Neutrophil (primary cell): Measurements from ENCODE around the gene SPDL1.

ENCODE experiments used
- H3K27ac ChIP-seq: fragments of 200-600 bp; sonication (generic); 2 replicates; pipeline ENCODE4 v1.5.1; 2016; ENCODE audit warnings: mild to moderate bottlenecking, moderate library complexity
- H3K27me3 ChIP-seq: fragments of 200-600 bp; sonication (generic); 2 replicates; pipeline ENCODE4 v1.6.0; 2016; ENCODE audit warnings: mild to moderate bottlenecking
- H3K36me3 ChIP-seq: fragments of 200-600 bp; sonication (generic); 2 replicates; pipeline ENCODE4 v1.5.1; 2017
- H3K4me1 ChIP-seq, 2 experiments: fragments of 200-600 bp in 1 of 2; sonication (generic) in 1 of 2; 1 replicate in 1 of 2; 2 replicates in 1 of 2; pipeline versions ENCODE4 v1.5.1 to v1.6.1; 2013 to 2016; ENCODE audit warnings: low read depth in 1 of 2, low read length in 1 of 2, mild to moderate bottlenecking in 1 of 2, moderate library complexity in 1 of 2; ENCODE audit not compliant: control insufficient read depth in 1 of 2, insufficient read depth in 1 of 2
- H3K4me3 ChIP-seq, 2 experiments: fragments of 200-600 bp in 1 of 2; sonication (generic) in 1 of 2; 1 replicate in 1 of 2; 2 replicates in 1 of 2; pipeline ENCODE4 v1.5.1; 2013 to 2016; ENCODE audit warnings: low read depth in 1 of 2, low read length in 1 of 2, mild to moderate bottlenecking in 1 of 2, moderate library complexity in 1 of 2
- H3K9me3 ChIP-seq: fragments of 200-600 bp; sonication (generic); 2 replicates; pipeline ENCODE4 v1.5.1; 2016
- CTCF ChIP-seq: fragments of 200-600 bp; sonication (generic); IDR thresholded peaks from 2 replicates; pipeline ENCODE4 v1.5.1; 2016; ENCODE audit warnings: antibody characterized with exemption

SPDL1 gene

GRCh38 chr5:169574134-169574646 is 9.4 kb upstream of the SPDL1 start:
- no peak overlapping the region for H3K27ac ChIP-seq
- TF ChIP-seq CTCF: no peak
- H3K4me3 ChIP-seq: no peak overlapping the region
- H3K4me1 ChIP-seq: no peaks in the 10 kb centered on the region
- no peaks in the 10 kb centered on the region for H3K9me3 ChIP-seq
- no peaks in the 10 kb centered on the region for H3K36me3 ChIP-seq
- H3K27me3 ChIP-seq: peaks cover 98% of the 10 kb centered on the region

GRCh38 chr5:169576181-169576598 is 7.4 kb upstream of the SPDL1 start:
- Histone ChIP-seq H3K27me3 (peaks cover 98% of the 10 kb centered on the region), H3K27ac (no peak overlapping the region), H3K36me3 (no peaks in the 10 kb centered on the region), H3K4me3 (no peak overlapping the region), H3K4me1 (no peaks in the 10 kb centered on the region), H3K9me3 (no peaks in the 10 kb centered on the region)
- TF ChIP-seq CTCF: no peak

GRCh38 chr5:169577951-169578350 is 5.6 kb upstream of the SPDL1 start:
- H3K4me1 ChIP-seq: peaks cover 2% of the 10 kb centered on the region in 2 experiments
- H3K4me3 ChIP-seq: no peak overlapping the region
- peaks cover 82% of the 10 kb centered on the region for H3K27me3 ChIP-seq
- TF ChIP-seq CTCF: no peak
- H3K9me3 ChIP-seq: no peaks in the 10 kb centered on the region
- no peaks in the 10 kb centered on the region for H3K36me3 ChIP-seq
- H3K27ac ChIP-seq: no peak overlapping the region

- no peaks in the 10 kb centered on the region for H3K9me3 ChIP-seq
- peaks cover 14 to 21% of the 10 kb centered on the region in 2 experiments for H3K4me1 ChIP-seq
- TF ChIP-seq CTCF: no peak
- H3K27me3 ChIP-seq: peaks cover 52% of the 10 kb centered on the region
- H3K36me3 ChIP-seq: no peaks in the 10 kb centered on the region
- H3K4me3 ChIP-seq: no peak overlapping the region
- H3K27ac ChIP-seq: no peak overlapping the region
Measured at GRCh38 chr5:169580964-169581363, 2.6 kb upstream of the SPDL1 start.

DNA sequence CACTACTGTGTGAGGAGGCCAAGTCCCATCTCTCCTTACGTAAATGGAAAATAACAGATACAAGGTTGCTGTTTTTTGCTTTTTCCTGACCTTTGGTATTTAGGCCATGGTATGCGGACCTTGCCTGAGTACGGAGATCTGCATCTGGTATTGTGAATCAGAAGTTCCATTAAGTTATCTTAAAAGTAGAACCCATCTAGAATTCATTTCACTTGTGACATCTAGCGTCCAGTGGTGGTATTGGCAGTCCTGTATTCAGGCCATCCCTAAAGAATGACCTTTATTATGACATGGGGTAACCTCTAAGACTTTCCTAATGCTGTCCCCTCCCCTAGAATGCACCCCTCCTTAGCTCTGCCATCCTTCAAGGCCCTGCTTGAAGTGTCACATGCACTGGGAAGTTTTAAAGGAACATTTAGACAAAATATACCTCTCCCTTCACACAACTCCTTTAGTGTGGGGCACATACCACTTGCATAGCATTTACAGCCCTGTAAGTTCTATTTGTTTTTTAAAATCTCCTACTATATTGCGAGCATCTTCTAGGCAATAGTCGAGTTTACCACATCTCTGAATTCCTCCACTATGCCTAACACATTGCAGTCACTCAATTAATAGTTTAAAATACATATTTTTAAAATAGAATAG is 1.9 kb upstream of the SPDL1 start:
- H3K36me3 ChIP-seq: no peaks in the 10 kb centered on the region
- H3K4me3 ChIP-seq: no peak overlapping the region
- H3K4me1 ChIP-seq: peaks cover 14 to 21% of the 10 kb centered on the region in 2 experiments
- no peaks in the 10 kb centered on the region for H3K9me3 ChIP-seq
- no peak overlapping the region for H3K27ac ChIP-seq
- peaks cover 44% of the 10 kb centered on the region for H3K27me3 ChIP-seq
- peak; percentile 77 for TF ChIP-seq CTCF
